Pons (tissue), 1 donor: ENCODE measurements around the gene FCER1A.

Experiments used
- DNase-seq: peaks from one replicate; pipeline ENCODE4 v3.0.0-alpha.2; 2016; ENCODE audit warnings: low spot score

Gene FCER1A

DNA sequence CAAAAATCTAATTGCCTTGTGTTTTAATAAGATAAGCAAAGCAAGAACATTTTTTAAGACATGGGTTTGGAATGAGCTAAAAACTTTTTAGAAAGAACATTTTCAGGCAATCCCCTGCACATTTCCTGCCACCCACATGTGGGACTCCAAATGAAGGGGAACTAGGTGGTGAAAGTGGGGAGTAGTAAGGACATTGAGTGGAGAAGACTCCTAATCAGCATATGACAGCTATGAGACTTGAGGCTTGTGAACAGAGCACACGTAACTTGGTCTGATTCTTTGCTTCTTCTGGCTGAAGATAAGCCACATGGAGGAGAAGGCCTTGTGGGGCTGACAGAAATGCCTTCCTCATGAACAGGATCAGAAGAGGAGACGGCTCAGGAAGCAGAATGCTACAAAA lies 50.3 kb downstream of the FCER1A start:
- DNase-seq: no peak
